MM.1S (cell line): ENCODE results near the gene MTHFD1.

Experiments used
- CTCF ChIP-seq: fragments of 300-600 bp; sonication (generic); IDR thresholded peaks from 2 replicates; pipeline ENCODE4 v1.5.1; 2016; ENCODE audit warnings: antibody characterized with exemption, low read length, mixed read lengths
- EZH2 ChIP-seq: fragments of 300-600 bp; sonication (generic); optimal IDR thresholded peaks from 2 replicates; pipeline ENCODE3; 2017; ENCODE audit warnings: low read depth, mild to moderate bottlenecking, antibody characterized with exemption, low read length, mixed read lengths
- EZH2phosphoT487 ChIP-seq: fragments of 300-600 bp; sonication (generic); IDR thresholded peaks from 2 replicates; pipeline ENCODE4 v1.6.1; 2018; ENCODE audit warnings: antibody characterized with exemption, low read length

GRCh38 chr14:64502456-64502855 lies 114.3 kb downstream of the MTHFD1 start:
- TF ChIP-seq CTCF: no peak
- TF ChIP-seq EZH2: no peak
- TF ChIP-seq EZH2phosphoT487: no peak
